ENCODE measurements around the gene RGS3. TPM values are rescaled to one million over a fixed set of nuclear protein-coding genes. Genes with fewer than 3 reads are reported as not detected.

The RGS3 gene
- total RNA-seq, 1 experiment from 2014 or later, result 16.6 TPM

DNA sequence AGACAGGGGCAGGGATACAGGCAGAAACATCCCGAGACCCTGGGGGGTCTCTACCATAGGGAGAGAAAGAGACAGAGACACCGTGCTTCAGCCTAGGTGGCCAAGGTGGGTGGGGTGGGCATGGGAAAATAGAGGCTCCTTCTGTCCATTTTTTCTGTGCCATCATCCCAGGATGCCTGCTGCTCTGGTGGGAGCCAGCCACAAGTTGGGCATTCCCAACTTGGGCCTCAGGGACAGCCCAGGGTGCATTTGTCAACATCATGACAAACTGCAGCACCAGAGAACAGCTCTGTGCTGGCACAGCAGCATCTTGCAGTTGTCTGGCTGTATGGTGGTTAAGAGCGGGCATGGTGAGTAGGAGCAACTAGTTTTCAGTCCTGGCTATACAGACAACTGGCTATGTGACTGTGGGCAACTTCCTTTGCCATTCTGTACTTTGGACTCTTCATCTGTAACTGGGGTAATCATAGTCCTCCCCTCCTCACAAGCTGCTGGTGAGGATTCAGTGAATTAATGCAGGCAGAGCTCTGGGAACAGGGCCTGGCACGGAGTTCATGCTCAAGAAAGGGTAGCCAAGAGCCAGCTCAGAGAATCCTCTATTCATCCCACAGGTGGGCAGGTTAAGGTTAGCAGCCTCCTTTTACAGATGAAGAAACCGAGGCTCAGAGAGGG is 100.4 kb downstream of the RGS3 start (continued):
- TF ChIP-seq, protein P1, sequence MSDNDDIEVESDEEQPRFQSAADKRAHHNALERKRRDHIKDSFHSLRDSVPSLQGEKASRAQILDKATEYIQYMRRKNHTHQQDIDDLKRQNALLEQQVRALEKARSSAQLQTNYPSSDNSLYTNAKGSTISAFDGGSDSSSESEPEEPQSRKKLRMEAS (CRISPR knock-in tag; IDR thresholded peaks at IDR 0.05), result no peak
- TF ChIP-seq, protein P2, sequence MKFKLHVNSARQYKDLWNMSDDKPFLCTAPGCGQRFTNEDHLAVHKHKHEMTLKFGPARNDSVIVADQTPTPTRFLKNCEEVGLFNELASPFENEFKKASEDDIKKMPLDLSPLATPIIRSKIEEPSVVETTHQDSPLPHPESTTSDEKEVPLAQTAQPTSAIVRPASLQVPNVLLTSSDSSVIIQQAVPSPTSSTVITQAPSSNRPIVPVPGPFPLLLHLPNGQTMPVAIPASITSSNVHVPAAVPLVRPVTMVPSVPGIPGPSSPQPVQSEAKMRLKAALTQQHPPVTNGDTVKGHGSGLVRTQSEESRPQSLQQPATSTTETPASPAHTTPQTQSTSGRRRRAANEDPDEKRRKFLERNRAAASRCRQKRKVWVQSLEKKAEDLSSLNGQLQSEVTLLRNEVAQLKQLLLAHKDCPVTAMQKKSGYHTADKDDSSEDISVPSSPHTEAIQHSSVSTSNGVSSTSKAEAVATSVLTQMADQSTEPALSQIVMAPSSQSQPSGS (CRISPR knock-in tag; IDR thresholded peaks at IDR 0.05; ENCODE audit: borderline replicate concordance, low read depth), result no peak
- TF ChIP-seq ZNF232 (CRISPR knock-in tag; IDR thresholded peaks at IDR 0.05) (no peak), SMAD4 (CRISPR knock-in tag; IDR thresholded peaks at IDR 0.05) (no peak), ZNF263 (CRISPR knock-in tag; IDR thresholded peaks at IDR 0.05; ENCODE audit: low read depth) (no peak), ETV6 (CRISPR knock-in tag; IDR thresholded peaks at IDR 0.05) (no peak), ELF4 (CRISPR knock-in tag; IDR thresholded peaks at IDR 0.05; ENCODE audit: low read depth) (no peak), SMAD3 (CRISPR knock-in tag; IDR thresholded peaks at IDR 0.05; ENCODE audit: borderline replicate concordance) (no peak), PRRX2 (CRISPR knock-in tag; IDR thresholded peaks at IDR 0.05) (no peak)
- TF ChIP-seq, protein P3, sequence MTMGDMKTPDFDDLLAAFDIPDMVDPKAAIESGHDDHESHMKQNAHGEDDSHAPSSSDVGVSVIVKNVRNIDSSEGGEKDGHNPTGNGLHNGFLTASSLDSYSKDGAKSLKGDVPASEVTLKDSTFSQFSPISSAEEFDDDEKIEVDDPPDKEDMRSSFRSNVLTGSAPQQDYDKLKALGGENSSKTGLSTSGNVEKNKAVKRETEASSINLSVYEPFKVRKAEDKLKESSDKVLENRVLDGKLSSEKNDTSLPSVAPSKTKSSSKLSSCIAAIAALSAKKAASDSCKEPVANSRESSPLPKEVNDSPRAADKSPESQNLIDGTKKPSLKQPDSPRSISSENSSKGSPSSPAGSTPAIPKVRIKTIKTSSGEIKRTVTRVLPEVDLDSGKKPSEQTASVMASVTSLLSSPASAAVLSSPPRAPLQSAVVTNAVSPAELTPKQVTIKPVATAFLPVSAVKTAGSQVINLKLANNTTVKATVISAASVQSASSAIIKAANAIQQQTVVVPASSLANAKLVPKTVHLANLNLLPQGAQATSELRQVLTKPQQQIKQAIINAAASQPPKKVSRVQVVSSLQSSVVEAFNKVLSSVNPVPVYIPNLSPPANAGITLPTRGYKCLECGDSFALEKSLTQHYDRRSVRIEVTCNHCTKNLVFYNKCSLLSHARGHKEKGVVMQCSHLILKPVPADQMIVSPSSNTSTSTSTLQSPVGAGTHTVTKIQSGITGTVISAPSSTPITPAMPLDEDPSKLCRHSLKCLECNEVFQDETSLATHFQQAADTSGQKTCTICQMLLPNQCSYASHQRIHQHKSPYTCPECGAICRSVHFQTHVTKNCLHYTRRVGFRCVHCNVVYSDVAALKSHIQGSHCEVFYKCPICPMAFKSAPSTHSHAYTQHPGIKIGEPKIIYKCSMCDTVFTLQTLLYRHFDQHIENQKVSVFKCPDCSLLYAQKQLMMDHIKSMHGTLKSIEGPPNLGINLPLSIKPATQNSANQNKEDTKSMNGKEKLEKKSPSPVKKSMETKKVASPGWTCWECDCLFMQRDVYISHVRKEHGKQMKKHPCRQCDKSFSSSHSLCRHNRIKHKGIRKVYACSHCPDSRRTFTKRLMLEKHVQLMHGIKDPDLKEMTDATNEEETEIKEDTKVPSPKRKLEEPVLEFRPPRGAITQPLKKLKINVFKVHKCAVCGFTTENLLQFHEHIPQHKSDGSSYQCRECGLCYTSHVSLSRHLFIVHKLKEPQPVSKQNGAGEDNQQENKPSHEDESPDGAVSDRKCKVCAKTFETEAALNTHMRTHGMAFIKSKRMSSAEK (CRISPR knock-in tag; IDR thresholded peaks at IDR 0.05; ENCODE audit: borderline replicate concordance), result no peak

DNA sequence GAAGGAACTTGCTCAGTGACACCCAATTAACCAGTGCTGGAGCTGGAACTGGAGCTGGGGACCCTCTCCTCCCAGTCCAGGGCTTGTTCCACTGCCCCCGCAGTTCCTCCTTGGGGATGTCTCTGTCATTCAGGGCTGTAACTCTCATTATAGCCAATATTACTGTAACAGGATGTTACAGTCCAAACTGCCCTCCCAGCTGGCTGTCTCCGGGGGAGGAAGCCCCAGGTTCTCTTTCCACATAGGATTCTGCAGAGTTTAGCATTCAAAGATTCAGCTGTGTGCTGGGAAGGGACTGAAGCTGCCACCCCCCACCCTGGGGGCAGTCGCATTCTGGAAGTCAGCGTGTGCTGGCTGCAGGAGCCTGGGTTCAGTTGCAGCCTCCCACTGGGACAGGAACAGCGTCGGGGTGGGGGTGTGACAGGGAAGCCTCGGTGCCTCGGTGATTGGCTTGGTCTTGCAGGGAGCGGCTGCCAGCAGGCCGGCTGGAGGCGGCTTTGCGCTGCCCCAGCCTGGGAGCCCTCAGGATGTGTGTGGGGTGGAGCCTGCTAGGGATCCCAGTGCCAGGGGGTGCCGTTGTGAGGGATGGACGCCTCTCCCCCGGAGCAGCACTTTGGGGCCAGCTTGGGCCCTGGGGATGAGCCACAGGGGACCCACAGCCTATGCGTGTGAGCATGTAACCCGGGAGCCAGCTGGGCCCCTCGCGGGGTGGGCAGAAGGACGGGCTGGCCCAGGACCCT is 101.1 kb downstream of the RGS3 start:
- Mint-ChIP-seq H3K9me3 (no peaks in the 10 kb centered on the region), H3K27me3 (ENCODE audit: low read depth) (no peaks in the 10 kb centered on the region; the same call in 1 of the 2 replicates), H3K4me3 (peak overlapping the region; percentile 74), H3K4me1 (peaks cover 17% of the 10 kb centered on the region), H3K27ac (no peak overlapping the region), H3K36me3 (no peaks in the 10 kb centered on the region)
- DNase-seq (ENCODE audit: low spot score) (peak; percentile 64), ATAC-seq (peak; percentile 90)
- TF ChIP-seq MYBL2 (CRISPR knock-in tag; IDR thresholded peaks at IDR 0.05) (peak; percentile 55; the same call in 1 of the 2 replicates), ETV6 (CRISPR knock-in tag; IDR thresholded peaks at IDR 0.05) (0 out of 2 replicates have a peak, but pooled peaks have one; percentile 43), SP1 (CRISPR knock-in tag; conservative IDR thresholded peaks at IDR 0.05) (peak; percentile 50; the same call in 1 of the 2 replicates), FOXJ3 (CRISPR knock-in tag; IDR thresholded peaks at IDR 0.05; ENCODE audit: borderline replicate concordance) (no peak), TCF7 (CRISPR knock-in tag; IDR thresholded peaks at IDR 0.05; ENCODE audit: low read depth) (no peak), CREM (CRISPR knock-in tag; IDR thresholded peaks at IDR 0.05) (no peak), ZNF232 (CRISPR knock-in tag; IDR thresholded peaks at IDR 0.05) (peak; percentile 25; the same call in 1 of the 2 replicates), FOXP1 (CRISPR knock-in tag; IDR thresholded peaks at IDR 0.05; ENCODE audit: borderline replicate concordance) (peak; percentile 75)
- TF ChIP-seq, protein P4, sequence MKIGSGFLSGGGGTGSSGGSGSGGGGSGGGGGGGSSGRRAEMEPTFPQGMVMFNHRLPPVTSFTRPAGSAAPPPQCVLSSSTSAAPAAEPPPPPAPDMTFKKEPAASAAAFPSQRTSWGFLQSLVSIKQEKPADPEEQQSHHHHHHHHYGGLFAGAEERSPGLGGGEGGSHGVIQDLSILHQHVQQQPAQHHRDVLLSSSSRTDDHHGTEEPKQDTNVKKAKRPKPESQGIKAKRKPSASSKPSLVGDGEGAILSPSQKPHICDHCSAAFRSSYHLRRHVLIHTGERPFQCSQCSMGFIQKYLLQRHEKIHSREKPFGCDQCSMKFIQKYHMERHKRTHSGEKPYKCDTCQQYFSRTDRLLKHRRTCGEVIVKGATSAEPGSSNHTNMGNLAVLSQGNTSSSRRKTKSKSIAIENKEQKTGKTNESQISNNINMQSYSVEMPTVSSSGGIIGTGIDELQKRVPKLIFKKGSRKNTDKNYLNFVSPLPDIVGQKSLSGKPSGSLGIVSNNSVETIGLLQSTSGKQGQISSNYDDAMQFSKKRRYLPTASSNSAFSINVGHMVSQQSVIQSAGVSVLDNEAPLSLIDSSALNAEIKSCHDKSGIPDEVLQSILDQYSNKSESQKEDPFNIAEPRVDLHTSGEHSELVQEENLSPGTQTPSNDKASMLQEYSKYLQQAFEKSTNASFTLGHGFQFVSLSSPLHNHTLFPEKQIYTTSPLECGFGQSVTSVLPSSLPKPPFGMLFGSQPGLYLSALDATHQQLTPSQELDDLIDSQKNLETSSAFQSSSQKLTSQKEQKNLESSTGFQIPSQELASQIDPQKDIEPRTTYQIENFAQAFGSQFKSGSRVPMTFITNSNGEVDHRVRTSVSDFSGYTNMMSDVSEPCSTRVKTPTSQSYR (CRISPR knock-in tag; IDR thresholded peaks at IDR 0.05), result peak; percentile 83; the same call in 1 of the 2 replicates
- TF ChIP-seq, protein P5, sequence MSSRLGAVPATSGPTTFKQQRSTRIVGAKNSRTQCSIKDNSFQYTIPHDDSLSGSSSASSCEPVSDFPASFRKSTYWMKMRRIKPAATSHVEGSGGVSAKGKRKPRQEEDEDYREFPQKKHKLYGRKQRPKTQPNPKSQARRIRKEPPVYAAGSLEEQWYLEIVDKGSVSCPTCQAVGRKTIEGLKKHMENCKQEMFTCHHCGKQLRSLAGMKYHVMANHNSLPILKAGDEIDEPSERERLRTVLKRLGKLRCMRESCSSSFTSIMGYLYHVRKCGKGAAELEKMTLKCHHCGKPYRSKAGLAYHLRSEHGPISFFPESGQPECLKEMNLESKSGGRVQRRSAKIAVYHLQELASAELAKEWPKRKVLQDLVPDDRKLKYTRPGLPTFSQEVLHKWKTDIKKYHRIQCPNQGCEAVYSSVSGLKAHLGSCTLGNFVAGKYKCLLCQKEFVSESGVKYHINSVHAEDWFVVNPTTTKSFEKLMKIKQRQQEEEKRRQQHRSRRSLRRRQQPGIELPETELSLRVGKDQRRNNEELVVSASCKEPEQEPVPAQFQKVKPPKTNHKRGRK (CRISPR knock-in tag; IDR thresholded peaks at IDR 0.05; ENCODE audit: borderline replicate concordance), result no peak
- CTCF ChIA-PET, result interaction anchor here (0.7 to 2.8 kb wide), 8 partner anchors 10 to 159 kb away, joined by 3 to 13 read pairs (median 5); no protein-coding TSS in a partner anchor
- POLR2A ChIA-PET, result interaction anchor here (1.0 to 1.3 kb wide), 5 partner anchors 10 to 96 kb away, joined by 3 to 4 read pairs (median 4); no protein-coding TSS in a partner anchor
